ENCODE data around the gene PDSS2.
"Not testable (repeated sequence)": the region's sequence is repeated elsewhere in the genome, so short reads cannot be mapped to it uniquely, and the experiment has no call there.

The PDSS2 gene

GRCh38 chr6:107475360-107475759 is 16.0 kb upstream of the PDSS2 start:
- DNase-seq (ENCODE audit: low read depth): not testable (repeated sequence)

- DNase-seq (ENCODE audit: low read depth): no peak
Measured at GRCh38 chr6:107473660-107474059, 14.3 kb upstream of the PDSS2 start.

DNA sequence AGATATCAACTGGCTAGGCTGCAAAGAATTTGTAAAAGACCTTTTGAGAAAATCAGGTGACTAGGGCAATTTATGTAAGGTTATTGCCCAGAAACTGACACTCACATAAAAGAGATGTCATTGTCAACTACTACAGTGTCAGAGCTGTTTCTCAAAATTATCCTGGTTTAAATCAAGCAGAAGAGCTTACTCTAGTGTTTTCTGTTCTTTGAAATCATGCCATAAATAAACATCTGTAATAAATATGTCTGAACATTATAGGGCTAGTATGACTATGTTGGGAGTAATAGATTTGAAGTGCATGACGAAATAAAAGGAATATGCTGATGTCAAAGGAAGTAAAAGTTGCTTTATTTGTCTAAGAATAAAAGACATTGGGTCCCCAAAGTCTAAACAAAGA is 11.0 kb upstream of the PDSS2 start:
- DNase-seq (ENCODE audit: low read depth): no peak

DNA sequence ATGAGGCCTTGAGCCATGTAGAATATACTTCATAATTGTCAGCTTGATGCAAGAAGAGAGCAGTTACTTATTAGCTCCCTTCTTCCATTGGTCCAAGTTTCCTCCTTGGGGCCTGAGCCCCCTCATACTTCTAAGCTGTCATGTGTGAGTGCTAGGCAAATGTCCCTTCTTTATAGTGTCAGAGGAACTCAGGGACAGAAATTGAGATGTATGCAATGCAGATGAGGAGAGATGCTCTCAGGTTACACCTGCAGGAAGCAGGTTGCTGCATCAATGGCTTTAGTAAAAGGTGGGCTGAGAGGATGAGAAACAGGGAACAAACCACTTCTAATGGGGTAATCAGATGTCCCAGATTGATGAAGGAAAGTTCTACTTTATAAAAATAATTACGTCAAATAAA is 6.7 kb upstream of the PDSS2 start:
- DNase-seq (ENCODE audit: low read depth): no peak

DNA sequence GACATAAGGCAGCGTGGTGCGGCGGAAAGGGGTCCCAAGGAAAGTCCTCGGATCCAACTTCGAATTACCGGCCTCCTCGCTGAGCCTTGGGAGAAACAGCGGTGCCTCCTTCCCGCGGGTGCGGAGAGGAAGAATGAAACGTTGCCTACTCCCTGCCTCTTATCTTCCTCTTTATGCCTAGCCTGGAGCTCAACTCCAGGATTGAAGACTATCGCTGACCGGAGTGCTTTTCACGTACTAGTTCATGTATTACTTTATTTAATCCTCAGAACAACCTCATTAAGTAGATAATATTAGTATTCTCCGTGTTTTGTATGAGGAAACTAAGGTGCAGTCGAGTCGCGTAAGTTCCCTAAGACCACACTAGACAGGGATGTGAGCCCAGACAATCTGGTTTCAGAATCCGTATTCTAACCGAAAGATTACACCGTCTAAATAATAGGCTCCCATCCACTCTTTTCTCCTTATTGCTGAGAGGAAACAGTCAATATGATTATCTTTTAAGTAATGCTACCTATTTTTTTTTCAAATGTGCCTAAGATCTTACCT is 793 bp upstream of the PDSS2 start:
- DNase-seq (ENCODE audit: low read depth): no peak

- DNase-seq (ENCODE audit: low read depth): peak; percentile 7
Measured at GRCh38 chr6:107458672-107459282, 587 bp downstream of the PDSS2 start.

GRCh38 chr6:107448776-107449175 is 10.6 kb downstream of the PDSS2 start:
- no peak for DNase-seq (ENCODE audit: low read depth)

DNA sequence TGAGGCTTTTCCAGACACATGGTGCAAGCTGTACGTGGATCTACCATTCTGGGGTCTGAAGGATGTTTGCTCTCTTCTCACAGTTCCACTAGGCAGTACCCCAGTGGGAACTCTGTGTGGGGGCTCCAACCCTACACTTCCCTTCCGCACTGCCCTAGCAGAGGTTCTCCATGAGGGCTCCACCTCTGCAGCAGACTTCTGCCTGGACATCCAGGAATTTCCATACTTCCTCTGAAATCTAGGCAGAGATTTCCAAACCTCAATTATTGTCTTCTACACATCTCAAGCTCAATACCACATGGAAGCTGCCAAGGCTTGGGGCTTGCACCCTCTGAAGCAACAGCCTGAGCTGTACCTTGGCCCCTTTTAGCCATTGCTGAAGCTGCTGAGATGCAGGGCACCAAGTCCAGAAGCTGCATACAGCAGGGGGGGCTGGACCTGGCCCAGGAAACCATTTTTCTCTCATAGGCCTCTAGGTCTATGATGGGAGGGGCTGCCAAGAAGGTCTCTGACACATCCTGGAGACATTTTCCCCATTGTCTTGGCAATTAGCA is 11.6 kb downstream of the PDSS2 start:
- no peak for DNase-seq (ENCODE audit: low read depth)

DNA sequence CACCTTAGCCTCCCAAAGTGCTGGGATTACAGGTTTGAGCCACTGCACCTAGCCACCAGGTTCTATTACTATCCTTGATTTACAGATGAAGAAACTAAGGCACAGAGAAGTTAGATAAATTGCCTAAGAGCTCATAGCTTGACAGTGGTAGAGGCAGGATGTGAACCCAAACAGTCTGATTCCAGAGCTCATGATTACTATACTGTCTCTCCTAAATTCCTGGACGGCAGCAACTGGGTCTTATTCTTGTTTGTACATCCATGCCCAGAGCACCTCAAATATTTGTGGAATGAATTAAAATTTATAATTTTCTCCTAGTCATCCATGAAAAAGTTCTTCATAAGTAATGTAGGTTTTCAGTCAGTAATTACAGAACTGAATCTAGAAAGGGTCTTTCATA is 15.1 kb downstream of the PDSS2 start:
- DNase-seq (ENCODE audit: low read depth): no peak

DNA sequence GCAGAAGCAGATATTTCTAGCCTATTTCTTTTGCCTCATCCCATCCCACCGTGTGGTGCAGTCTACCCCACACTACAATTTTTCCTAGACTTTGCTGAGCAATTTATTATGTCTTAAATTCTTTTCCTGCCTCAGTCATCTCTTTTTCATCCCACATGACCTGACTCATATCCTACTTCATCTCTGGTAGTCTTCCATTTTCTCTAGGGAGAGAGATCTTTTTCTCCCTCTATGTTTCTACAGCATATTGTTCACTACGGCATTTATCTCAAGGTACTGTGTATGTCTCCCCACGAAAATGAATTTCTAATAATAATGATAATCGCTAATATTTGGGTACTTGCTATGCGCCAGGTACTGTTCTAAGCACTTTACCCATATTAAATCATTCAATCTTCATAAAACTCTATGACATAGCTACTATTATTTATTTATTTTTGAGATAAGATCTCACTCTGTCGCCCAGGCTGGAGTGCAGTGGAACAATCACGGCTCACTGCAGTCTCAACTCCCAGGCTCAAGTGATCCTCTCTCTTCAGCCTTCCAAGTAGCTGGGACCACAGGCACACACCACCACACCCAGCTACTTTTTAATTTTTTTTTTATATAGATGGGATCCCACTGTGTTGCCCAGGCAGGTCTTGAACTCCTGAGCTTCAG is 15.6 kb downstream of the PDSS2 start:
- no peak for DNase-seq (ENCODE audit: low read depth)

DNA sequence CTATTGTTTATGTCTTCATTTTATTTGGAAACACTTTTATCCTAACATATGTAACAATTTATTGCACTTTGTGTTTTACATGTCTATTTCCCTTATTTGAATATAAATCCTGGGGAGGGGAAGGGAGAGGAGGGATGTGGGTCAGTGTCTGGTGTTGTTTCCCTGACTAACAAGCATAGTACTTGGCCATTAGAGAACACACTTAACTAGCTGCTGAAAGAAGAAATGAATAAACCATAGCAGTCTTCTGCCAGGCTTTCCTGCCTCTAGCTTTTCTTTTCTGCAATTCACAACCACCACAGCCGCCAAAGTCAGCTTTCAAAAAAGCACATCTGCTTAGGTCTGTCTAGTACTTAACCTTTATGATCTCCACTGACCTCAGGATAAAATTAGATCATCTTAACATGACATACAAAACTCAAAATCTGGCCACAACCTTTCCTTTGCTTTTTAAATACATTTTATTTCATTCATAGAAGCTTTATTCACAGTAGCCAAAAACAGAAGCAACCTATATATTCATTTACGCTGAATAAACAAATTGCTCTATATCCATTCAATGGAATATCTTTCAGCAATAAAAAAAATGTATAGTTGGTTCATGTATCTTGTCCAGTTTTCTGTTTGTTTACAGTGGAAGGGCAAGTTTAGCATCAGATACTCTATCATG is 16.3 kb downstream of the PDSS2 start:
- no peak for DNase-seq (ENCODE audit: low read depth)

- DNase-seq (ENCODE audit: low read depth): no peak
Measured at GRCh38 chr6:107441682-107442081, 17.7 kb downstream of the PDSS2 start.

GRCh38 chr6:107440936-107441335 is 18.4 kb downstream of the PDSS2 start:
- DNase-seq (ENCODE audit: low read depth): no peak

DNA sequence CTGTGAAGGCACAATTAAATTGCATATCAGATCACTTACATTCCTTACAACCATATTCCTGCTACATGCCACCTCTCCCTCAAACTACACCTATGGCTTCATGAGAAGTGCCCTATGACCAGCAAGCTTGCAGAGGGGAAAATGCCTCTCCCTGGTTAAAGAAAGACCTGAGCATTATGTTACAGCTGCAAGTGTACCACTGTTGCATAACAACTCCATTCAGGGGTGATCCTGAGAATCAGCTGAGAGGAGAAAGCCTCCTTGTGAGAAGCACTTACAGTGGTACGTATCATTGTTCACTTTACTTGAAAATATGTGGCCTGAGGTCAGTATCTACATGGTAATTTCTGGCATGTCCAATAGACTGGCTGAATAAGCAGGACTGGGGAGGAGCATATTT is 20.0 kb downstream of the PDSS2 start:
- DNase-seq (ENCODE audit: low read depth): no peak

- DNase-seq (ENCODE audit: low read depth): no peak
Measured at GRCh38 chr6:107437691-107438090, 21.7 kb downstream of the PDSS2 start.

- DNase-seq (ENCODE audit: low read depth): no peak
Measured at GRCh38 chr6:107436881-107437280, 22.5 kb downstream of the PDSS2 start.

DNA sequence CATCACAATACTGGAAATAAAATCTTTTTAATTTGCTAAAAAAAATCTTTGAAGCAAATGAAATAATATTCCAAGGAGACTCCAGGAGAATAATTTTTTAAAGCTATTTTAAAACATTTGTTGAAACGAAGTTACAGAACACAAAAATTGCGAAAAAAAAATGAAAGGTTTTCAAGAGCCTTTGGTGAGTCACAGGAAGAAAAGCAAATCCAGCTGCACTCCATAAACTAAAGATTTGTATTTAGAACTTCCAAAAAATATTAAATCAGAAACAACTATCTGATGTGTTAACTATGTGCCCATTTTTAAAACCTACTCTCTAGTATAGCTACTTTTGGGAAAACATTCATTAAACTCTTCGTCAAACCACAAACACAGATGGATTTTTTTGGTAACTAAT is 23.6 kb downstream of the PDSS2 start:
- no peak for DNase-seq (ENCODE audit: low read depth)

DNA sequence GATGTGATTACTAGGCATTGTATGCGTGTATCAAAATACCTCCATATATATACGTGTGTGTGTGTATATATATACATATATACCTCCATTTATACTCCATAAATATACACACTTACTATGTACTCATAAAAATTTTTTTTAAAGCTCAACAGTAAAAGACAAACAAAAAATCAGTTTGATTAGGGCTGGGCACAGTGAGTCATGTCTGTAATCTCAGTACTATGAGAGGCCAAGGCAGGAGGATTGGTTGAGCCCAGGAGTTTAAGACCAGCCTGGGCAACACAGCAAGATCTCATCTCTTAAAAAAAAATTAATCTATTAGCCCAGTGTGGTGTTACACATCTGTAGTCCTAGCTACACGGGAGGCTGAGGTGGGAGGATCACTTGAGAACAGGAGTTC is 24.6 kb downstream of the PDSS2 start:
- DNase-seq (ENCODE audit: low read depth): no peak

- not testable (repeated sequence) for DNase-seq (ENCODE audit: low read depth)
Measured at GRCh38 chr6:107425951-107426350, 33.4 kb downstream of the PDSS2 start.

DNA sequence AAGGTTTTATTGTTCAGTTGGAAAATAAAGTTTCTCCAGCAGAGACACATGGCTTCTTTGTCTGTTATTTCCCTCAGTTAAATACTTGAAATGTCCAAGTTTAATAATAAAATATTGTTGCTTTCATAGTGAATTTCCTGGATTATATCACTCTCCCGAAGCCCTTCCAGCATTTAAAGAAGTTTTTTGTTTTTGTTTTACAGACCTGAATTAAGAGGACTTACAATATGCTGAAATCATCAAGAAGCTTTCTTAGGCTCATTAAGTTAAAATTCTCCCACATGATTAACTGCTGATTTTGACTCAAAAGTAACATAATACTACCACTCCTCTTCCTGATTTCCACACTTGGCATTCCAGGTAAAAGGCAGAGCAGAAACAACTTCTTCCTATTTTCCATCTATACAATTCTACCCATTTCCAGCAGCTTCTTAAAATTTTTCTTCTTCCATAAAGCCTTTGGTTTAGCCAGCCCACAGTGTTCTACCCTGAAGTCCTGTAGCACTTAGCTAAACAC is 35.8 kb downstream of the PDSS2 start:
- DNase-seq (ENCODE audit: low read depth): no peak

GRCh38 chr6:107421696-107422256 is 37.6 kb downstream of the PDSS2 start:
- DNase-seq (ENCODE audit: low read depth): no peak

DNA sequence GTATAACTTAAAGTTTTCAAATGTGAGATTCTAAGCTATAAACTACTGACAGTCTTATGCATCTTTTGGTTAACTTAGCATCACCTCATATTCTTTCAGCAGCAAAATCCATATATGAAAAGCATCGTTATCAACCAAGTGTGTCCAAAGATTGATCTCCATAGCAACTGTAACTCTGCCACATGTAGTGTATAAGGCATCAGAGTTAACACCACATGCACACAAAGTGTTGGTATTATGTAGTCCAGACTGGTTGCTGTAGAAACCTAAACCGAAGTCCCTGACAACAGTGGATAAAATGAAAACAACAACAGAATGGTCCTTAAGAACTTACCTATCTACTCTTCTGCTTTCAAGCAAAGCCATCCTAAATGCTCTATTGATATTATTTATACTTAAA is 39.6 kb downstream of the PDSS2 start:
- DNase-seq (ENCODE audit: low read depth): no peak

Data from stimulated activated CD8-positive, alpha-beta memory T cell treated with anti-CD3 and anti-CD28 coated beads, Interleukin-12 subunit alpha, Interleukin-12 subunit beta, amount 100 ng/mL, for 1 hour (primary cell).